Keratinocyte (primary cell): ENCODE data around the gene PIGX. TPM values are rescaled to one million over a fixed set of nuclear protein-coding genes. Genes with fewer than 3 reads are reported as not detected.

ENCODE experiments used
- DNase-seq: peaks from one replicate; pipeline ENCODE4 v3.0.0-alpha.2; 2011; ENCODE audit warnings: low read depth, missing footprints, low spot score
- FAIRE-seq: peaks from 2 replicates; lab custom pipeline; 2011; peaks lifted over from hg19 to GRCh38; lab: Jason Lieb, UNC
- H2AFZ ChIP-seq: 2 replicates; pipeline ENCODE4 v1.6.0; 2012; ENCODE audit warnings: low read length, control low read depth, inconsistent platforms; ENCODE audit not compliant: control insufficient read depth
- H3K27ac ChIP-seq: 2 replicates; pipeline ENCODE4 v1.5.1; 2011; ENCODE audit warnings: low read length; ENCODE audit not compliant: control insufficient read depth, insufficient read depth
- H3K27me3 ChIP-seq: 3 replicates; pipeline ENCODE4 v1.6.0; 2011; ENCODE audit warnings: low read length; ENCODE audit not compliant: control insufficient read depth, insufficient read depth; ENCODE audit errors: extremely low read depth
- H3K36me3 ChIP-seq, 2 experiments: 2 replicates in 1 of 2; 3 replicates in 1 of 2; pipeline ENCODE4 v1.5.1; 2011; ENCODE audit warnings: low read length in 2 of 2, mild to moderate bottlenecking in 1 of 2; ENCODE audit not compliant: control insufficient read depth in 2 of 2, insufficient read depth in 2 of 2; ENCODE audit errors: extremely low read depth in 1 of 2
- H3K4me1 ChIP-seq: 3 replicates; pipeline ENCODE4 v1.5.1; 2011; ENCODE audit warnings: low read length; ENCODE audit not compliant: control insufficient read depth, insufficient read depth; ENCODE audit errors: extremely low read depth
- H3K4me2 ChIP-seq: 3 replicates; pipeline ENCODE4 v1.6.0; 2011; ENCODE audit warnings: low read depth, low read length; ENCODE audit not compliant: control insufficient read depth, insufficient read depth; ENCODE audit errors: extremely low read depth
- H3K4me3 ChIP-seq, 3 experiments: fragments of 200-600 bp in 1 of 3; sonication (generic) in 1 of 3; 2 replicates in 2 of 3; 3 replicates in 1 of 3; pipeline ENCODE4 v1.5.1; 2011 to 2016; ENCODE audit warnings: low read length in 3 of 3, mild to moderate bottlenecking in 3 of 3, control low read depth in 2 of 3, inconsistent platforms in 1 of 3, low read depth in 1 of 3, mixed read lengths in 1 of 3, mixed run types in 1 of 3, moderate library complexity in 1 of 3; ENCODE audit not compliant: control insufficient read depth in 2 of 3, insufficient read depth in 2 of 3; ENCODE audit errors: extremely low read depth in 1 of 3
- H3K79me2 ChIP-seq: 2 replicates; pipeline ENCODE4 v1.6.0; 2012; ENCODE audit warnings: low read length; ENCODE audit not compliant: control insufficient read depth, insufficient read depth
- H3K9ac ChIP-seq: 3 replicates; pipeline ENCODE4 v1.6.0; 2011; ENCODE audit warnings: low read length; ENCODE audit not compliant: control insufficient read depth, insufficient read depth; ENCODE audit errors: extremely low read depth
- H3K9me1 ChIP-seq: 3 replicates; pipeline ENCODE4 v1.6.0; 2011; ENCODE audit warnings: low read length; ENCODE audit not compliant: control insufficient read depth, insufficient read depth; ENCODE audit errors: extremely low read depth
- H3K9me3 ChIP-seq: 2 replicates; pipeline ENCODE4 v1.5.1; 2012; ENCODE audit warnings: low read depth, low read length; ENCODE audit not compliant: control insufficient read depth
- H4K20me1 ChIP-seq: 3 replicates; pipeline ENCODE4 v1.6.0; 2011; ENCODE audit warnings: low read length; ENCODE audit not compliant: control insufficient read depth, insufficient read depth; ENCODE audit errors: extremely low read depth
- CTCF ChIP-seq, 3 experiments: IDR thresholded peaks in 1 of 3; conservative IDR thresholded peaks in 1 of 3; optimal IDR thresholded peaks in 1 of 3; 2 replicates in 2 of 3; 3 replicates in 1 of 3; pipeline versions ENCODE3 to v1.5.1; 2011; ENCODE audit warnings: low read length in 3 of 3, mild to moderate bottlenecking in 3 of 3, moderate library complexity in 2 of 3, control low read depth in 1 of 3, inconsistent platforms in 1 of 3; ENCODE audit not compliant: insufficient read depth in 2 of 3; ENCODE audit errors: extremely low read depth in 1 of 3
- EZH2 ChIP-seq: IDR thresholded peaks from one replicate; pipeline ENCODE4 v1.6.1; 2012; ENCODE audit warnings: inconsistent platforms, mild to moderate bottlenecking, low read length, moderate library complexity
- dilution Hi-C: fragments of 300-500 bp; cut with MboI; formaldehyde crosslinking; loops from one replicate; pipeline ENCODE4 v1.7.0; 2020; ENCODE audit warnings: low sequenced_read_pairs; ENCODE audit not compliant: extremely low pct_ligation_motif_present
- polyA plus RNA-seq, 5 experiments: library from polyadenylated mRNA; depleted of rRNA in 3 of 5; stranded (reverse) in 3 of 5; stranded (forward) in 1 of 5; unstranded in 1 of 5; fragments of >200 nt; gene quantifications; 1 replicate in 1 of 5; 2 replicates in 3 of 5; 3 replicates in 1 of 5; pipeline versions ENCODE4 v1.2.1 to v1.2.3, GENCODE V29; 2011 to 2012; ENCODE audit warnings: missing spikeins in 2 of 5, low read depth in 1 of 5, low replicate concordance in 1 of 5

PIGX gene
- polyA plus RNA-seq, 1 donor (not counting 4 experiments of a cell fraction or from before 2014, with no cell fraction given): 25.0 TPM

GRCh38 chr3:196706731-196707130 lies 5.4 kb upstream of the PIGX start:
- no peaks in the 10 kb centered on the region for H3K27me3 ChIP-seq

GRCh38 chr3:196707566-196707965 lies 4.6 kb upstream of the PIGX start:
- Histone ChIP-seq H3K9me1 (no peaks in the 10 kb centered on the region), H3K36me3 (no peaks in the 10 kb centered on the region), H3K4me1 (peaks cover 24% of the 10 kb centered on the region), H3K27me3 (no peaks in the 10 kb centered on the region), H3K9me3 (no peaks in the 10 kb centered on the region), H3K4me3 (no peak overlapping the region), H3K4me2 (peak overlapping the region; percentile 75), H2AFZ (peak overlapping the region; percentile 12), H3K9ac (peak overlapping the region; percentile 2), H3K27ac (no peak overlapping the region), H3K79me2 (no peaks in the 10 kb centered on the region), H4K20me1 (no peaks in the 10 kb centered on the region)
- DNase-seq (no peak), FAIRE-seq (peak; percentile 88)
- dilution Hi-C loops: no loop called here
- TF ChIP-seq EZH2: no peak

More at GRCh38 chr3:196706731-196707130, 5.4 kb upstream of the PIGX start:
- TF ChIP-seq CTCF (optimal IDR thresholded peaks at IDR 0.05 in 1 of 3, IDR thresholded peaks at IDR 0.05 in 1 of 3, conservative IDR thresholded peaks at IDR 0.05 in 1 of 3; ENCODE audit: extremely low read depth in 1 of 3, insufficient read depth in 2 of 3, low read length in 3 of 3): no peak
- TF ChIP-seq EZH2: no peak
- DNase-seq (no peak), FAIRE-seq (no peak)
- Histone ChIP-seq H3K79me2 (no peaks in the 10 kb centered on the region), H3K4me2 (no peak overlapping the region), H4K20me1 (no peaks in the 10 kb centered on the region), H3K4me1 (peaks cover 24% of the 10 kb centered on the region), H3K4me3 (no peak overlapping the region), H3K9me1 (no peaks in the 10 kb centered on the region), H3K9me3 (no peaks in the 10 kb centered on the region), H2AFZ (no peak overlapping the region), H3K9ac (no peak overlapping the region), H3K27ac (no peak overlapping the region), H3K36me3 (no peaks in the 10 kb centered on the region)
- dilution Hi-C loops: no loop called here

- H2AFZ ChIP-seq: no peak overlapping the region
- peaks cover 27% of the 10 kb centered on the region for H3K4me1 ChIP-seq
- DNase-seq (no peak), FAIRE-seq (peak; percentile 83)
- H3K27ac ChIP-seq: no peak overlapping the region
- H3K9me1 ChIP-seq: no peaks in the 10 kb centered on the region
- TF ChIP-seq EZH2 (no peak), CTCF (optimal IDR thresholded peaks at IDR 0.05 in 1 of 3, IDR thresholded peaks at IDR 0.05 in 1 of 3, conservative IDR thresholded peaks at IDR 0.05 in 1 of 3; ENCODE audit: extremely low read depth in 1 of 3, insufficient read depth in 2 of 3, low read length in 3 of 3) (no peak)
- no peak overlapping the region for H3K9ac ChIP-seq
- peaks cover 6% of the 10 kb centered on the region for H3K79me2 ChIP-seq
- H3K27me3 ChIP-seq: no peaks in the 10 kb centered on the region
- no peaks in the 10 kb centered on the region for H4K20me1 ChIP-seq
- peak overlapping the region in 2 of 3 experiments; percentile 3 to 9 for H3K4me3 ChIP-seq
- H3K36me3 ChIP-seq: no peaks in the 10 kb centered on the region
- peak overlapping the region; percentile 75 for H3K4me2 ChIP-seq
- H3K9me3 ChIP-seq: no peaks in the 10 kb centered on the region
- dilution Hi-C loops: no loop called here
These were observed 3.7 kb upstream of the PIGX start for GRCh38 chr3:196708467-196708866.
